ENCODE results near the gene KMT2B. TPM values are rescaled to one million over a fixed set of nuclear protein-coding genes. Genes with fewer than 3 reads are reported as not detected.
"Not testable (repeated sequence)": the region's sequence is repeated elsewhere in the genome, so short reads cannot be mapped to it uniquely, and the experiment has no call there.

KMT2B gene
- total RNA-seq, 2 donors from 2014 or later = 32.1 to 46.9 TPM

DNA sequence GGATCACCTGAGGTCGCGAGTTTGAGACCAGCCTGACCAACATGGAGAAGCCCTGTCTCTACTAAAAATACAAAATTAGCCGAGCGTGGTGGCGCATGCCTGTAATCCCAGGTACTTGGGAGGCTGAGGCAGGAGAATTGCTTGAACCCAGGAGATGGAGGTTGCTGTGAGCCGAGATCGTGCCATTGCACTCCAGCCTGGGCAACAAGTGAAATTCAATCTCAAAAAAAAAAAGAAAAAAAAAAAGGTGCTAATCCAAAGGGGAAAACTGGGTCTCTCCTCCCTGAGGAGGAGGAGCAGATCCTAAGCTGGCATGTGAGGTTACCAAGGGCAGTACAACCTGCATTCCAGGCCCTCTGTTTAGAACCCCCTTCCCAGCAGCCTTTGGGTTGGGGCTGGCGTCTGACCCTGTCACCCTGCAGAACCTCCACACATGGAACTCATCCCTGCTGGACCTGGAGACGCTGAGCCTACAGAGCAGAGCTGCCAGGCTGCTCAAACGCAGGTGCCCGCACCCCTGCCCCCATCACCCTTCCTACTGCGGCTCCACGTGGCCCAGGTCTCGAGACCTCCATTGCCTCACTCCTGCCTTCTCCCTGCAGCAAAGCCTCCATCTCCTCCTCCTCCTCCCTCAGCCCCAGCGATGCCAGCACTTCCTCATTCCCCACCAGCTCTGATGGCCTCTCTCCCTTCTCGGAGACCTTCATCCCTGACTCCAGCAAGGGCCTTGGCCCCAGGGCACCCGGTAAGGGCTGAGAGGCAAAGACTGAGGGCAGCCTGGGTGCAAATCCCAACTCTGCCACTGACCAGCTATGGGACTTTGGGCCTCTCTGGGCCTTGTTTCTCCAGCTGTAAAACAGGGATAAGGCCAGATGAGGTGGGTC is 46.9 kb downstream of the KMT2B start:
- H3K27ac ChIP-seq = no peak overlapping the region
- no peaks in the 10 kb centered on the region for H3K27me3 ChIP-seq
- TF ChIP-seq, protein P1, sequence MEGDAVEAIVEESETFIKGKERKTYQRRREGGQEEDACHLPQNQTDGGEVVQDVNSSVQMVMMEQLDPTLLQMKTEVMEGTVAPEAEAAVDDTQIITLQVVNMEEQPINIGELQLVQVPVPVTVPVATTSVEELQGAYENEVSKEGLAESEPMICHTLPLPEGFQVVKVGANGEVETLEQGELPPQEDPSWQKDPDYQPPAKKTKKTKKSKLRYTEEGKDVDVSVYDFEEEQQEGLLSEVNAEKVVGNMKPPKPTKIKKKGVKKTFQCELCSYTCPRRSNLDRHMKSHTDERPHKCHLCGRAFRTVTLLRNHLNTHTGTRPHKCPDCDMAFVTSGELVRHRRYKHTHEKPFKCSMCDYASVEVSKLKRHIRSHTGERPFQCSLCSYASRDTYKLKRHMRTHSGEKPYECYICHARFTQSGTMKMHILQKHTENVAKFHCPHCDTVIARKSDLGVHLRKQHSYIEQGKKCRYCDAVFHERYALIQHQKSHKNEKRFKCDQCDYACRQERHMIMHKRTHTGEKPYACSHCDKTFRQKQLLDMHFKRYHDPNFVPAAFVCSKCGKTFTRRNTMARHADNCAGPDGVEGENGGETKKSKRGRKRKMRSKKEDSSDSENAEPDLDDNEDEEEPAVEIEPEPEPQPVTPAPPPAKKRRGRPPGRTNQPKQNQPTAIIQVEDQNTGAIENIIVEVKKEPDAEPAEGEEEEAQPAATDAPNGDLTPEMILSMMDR (IDR thresholded peaks at IDR 0.05) = no peak
- DNase-seq = no peak
- no peaks in the 10 kb centered on the region for H3K4me1 ChIP-seq
- no peak overlapping the region for H3K9ac ChIP-seq (ENCODE audit: low read depth in 2 of 2, low read length in 2 of 2)
- no peaks in the 10 kb centered on the region for H3K36me3 ChIP-seq
- no peak overlapping the region for H3K4me3 ChIP-seq
- H3K9me3 ChIP-seq = no peaks in the 10 kb centered on the region
- intact Hi-C loops (cut with DNase I) = no loop called here

DNA sequence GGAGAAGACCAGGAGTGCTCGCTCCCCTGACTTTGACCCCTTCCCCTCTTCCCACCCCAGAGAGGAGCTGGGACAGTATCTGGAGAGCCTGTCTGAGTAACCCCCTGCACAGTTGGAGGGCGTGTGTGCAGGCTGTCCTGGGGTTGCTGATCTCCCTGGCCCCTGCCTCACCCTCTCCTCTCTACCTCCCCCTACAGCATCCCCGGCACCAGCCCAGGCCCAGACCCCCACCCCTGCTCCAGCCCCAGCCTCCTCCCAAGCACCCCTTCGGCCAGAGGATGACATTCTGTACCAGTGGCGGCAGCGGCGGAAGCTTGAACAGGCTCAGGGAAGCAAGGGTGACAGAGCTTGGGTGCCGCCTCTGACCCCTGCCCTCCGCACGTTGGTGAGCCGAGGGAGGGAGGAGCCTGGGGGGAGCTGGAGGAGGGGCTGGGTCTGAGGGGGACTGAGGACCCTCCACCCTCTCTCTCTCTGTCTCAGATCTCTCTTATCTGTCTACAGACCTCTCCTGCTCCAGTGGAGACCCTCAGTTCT is 48.8 kb downstream of the KMT2B start:
- Histone ChIP-seq H3K4me1 (no peaks in the 10 kb centered on the region), H3K27ac (no peak overlapping the region), H3K9me3 (no peaks in the 10 kb centered on the region), H3K36me3 (no peaks in the 10 kb centered on the region), H3K4me3 (no peak overlapping the region), H3K27me3 (no peaks in the 10 kb centered on the region), H3K9ac (ENCODE audit: low read depth in 2 of 2, low read length in 2 of 2) (no peak overlapping the region)
- TF ChIP-seq, protein P1 (IDR thresholded peaks at IDR 0.05) = no peak
- intact Hi-C loops (cut with DNase I) = no loop called here
- no peak for DNase-seq

DNA sequence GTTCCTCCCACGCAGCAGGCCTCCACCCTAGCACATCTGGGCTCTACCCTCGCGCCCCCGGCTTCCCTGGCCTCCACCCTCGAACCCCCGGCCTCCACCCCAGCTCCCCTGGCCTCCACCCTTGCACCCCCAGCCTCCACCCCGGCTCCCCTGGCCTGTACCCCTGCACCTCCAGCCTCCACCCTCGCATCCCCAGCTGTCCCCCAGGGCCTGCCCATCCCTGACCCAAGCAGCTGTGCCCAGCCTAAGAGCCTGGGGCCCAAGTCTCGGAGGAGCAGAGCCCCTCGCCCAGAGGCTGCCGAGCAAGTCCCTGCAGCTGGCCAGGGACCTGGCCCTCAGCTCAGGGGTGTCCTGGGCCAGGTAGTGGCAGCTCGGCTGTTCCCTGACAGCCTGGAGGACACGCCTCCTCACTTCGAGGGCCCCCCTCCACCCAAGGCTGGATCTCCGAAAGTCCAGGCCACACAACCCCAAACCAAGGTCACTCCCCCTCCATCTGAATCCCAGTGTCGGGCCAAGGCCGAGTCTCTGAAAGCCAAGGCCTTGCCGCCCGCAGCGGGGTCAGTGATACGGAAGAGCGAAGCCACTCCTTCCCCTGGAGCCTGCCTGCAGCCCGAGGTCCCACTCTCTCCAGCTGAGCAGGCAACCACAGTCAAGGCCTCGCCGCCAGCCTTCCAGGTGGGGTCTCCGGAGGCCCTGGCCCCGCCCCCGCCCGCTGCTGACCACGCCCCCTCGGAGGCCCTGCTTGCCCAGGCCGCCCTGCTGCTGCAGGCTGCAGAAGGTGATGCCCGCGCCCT is 49.7 kb downstream of the KMT2B start:
- intact Hi-C loops (cut with DNase I) = no loop called here
- no peak overlapping the region for H3K27ac ChIP-seq

DNA sequence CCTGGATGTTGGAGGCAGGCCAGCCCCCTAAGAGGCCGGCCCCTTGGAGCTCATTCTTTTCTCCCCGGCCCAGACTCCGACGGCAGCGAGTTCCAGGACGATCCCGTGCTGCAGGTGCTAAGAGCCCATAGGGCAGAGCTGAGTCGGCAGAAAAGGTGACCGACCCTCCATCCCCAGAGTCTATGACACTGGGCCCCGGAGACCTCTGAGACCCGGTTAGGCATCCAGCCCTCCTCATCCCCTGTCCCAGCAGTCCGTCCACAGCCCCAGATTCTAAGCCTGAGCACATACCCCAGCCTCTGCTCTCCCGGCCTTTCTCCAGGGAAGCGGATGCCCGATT is 50.2 kb downstream of the KMT2B start:
- H3K27me3 ChIP-seq = no peaks in the 10 kb centered on the region
- DNase-seq = no peak
- no peaks in the 10 kb centered on the region for H3K4me1 ChIP-seq
- intact Hi-C loops (cut with DNase I) = no loop called here
- H3K36me3 ChIP-seq = no peaks in the 10 kb centered on the region
- no peaks in the 10 kb centered on the region for H3K9me3 ChIP-seq
- H3K4me3 ChIP-seq = no peak overlapping the region
- TF ChIP-seq, protein P1 (IDR thresholded peaks at IDR 0.05) = no peak
- H3K27ac ChIP-seq = no peak overlapping the region
- no peak overlapping the region for H3K9ac ChIP-seq (ENCODE audit: low read depth in 2 of 2, low read length in 2 of 2)

More for the DNA sequence above, 49.7 kb downstream of the KMT2B start:
- no peak for DNase-seq
- no peak overlapping the region for H3K9ac ChIP-seq (ENCODE audit: low read depth in 2 of 2, low read length in 2 of 2)
- H3K27me3 ChIP-seq = no peaks in the 10 kb centered on the region
- no peaks in the 10 kb centered on the region for H3K4me1 ChIP-seq
- H3K9me3 ChIP-seq = no peaks in the 10 kb centered on the region
- no peak overlapping the region for H3K4me3 ChIP-seq
- no peaks in the 10 kb centered on the region for H3K36me3 ChIP-seq
- TF ChIP-seq, protein P1 (IDR thresholded peaks at IDR 0.05) = no peak

DNA sequence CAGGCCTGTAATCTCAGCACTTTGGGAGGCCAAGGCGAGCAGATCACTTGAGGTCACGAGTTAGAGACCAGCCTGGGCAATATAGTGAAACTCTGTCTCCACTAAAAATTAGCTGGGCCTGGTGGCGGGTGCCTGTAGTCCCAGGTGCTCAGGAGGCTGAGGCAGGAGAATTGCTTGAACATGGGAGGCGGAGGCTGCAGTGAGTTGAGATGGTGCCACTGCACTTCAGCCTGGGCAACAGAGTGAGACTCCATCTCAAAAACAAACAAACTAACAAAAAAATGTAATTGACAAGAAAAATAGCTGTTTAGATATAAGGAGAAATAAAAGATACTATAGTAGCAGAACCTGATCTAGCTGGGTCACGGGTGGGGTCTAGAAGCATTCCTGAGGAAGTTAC is 54.6 kb downstream of the KMT2B start:
- intact Hi-C loops (cut with DNase I); H3K27ac ChIP-seq; H3K4me3 ChIP-seq; DNase-seq; H3K27me3 ChIP-seq; H3K9ac ChIP-seq (ENCODE audit: low read depth in 2 of 2, low read length in 2 of 2); H3K36me3 ChIP-seq; H3K4me1 ChIP-seq; H3K9me3 ChIP-seq: not testable (repeated sequence)
